Measurements from ENCODE around the gene ATF3.

Gene ATF3

DNA sequence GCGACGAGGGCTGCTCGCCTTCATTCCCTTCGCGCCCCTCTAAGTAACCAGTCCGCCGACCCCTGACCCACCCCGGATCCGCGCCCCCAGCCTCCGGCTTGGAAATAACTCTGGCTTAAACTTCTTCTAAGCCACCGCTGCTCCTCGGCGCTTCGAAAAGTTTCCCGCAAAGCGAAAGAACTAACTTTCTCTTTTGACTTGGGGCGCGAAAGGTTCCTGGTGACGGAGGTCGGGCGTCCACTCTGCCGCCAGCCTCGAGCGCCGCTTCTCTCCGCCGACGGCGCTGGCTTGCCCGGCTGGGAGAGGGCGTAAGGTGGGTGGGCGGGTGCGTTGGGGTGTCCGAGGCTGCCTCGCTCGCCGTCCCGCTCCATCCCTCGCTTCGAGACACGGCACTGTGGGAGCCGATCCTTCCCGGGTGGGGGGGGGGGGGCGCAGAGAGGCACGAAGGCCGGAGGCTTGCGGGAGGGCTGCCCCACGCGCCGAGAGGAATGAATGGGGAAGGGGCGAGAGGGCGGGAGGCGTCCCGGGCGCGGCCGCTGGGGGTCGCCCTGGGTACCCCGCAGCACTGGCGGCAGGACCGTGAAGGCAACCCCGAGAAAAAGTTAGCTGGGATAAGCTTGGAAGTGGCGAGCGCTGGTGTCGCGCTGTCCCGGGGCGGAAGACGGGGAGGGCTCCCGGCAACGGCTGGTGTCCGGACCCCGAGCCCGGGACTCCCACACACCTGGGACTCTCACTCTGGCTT, 569 bp downstream of the ATF3 start:
- DNase-seq (ENCODE audit: low spot score), result peak; percentile 43

DNA sequence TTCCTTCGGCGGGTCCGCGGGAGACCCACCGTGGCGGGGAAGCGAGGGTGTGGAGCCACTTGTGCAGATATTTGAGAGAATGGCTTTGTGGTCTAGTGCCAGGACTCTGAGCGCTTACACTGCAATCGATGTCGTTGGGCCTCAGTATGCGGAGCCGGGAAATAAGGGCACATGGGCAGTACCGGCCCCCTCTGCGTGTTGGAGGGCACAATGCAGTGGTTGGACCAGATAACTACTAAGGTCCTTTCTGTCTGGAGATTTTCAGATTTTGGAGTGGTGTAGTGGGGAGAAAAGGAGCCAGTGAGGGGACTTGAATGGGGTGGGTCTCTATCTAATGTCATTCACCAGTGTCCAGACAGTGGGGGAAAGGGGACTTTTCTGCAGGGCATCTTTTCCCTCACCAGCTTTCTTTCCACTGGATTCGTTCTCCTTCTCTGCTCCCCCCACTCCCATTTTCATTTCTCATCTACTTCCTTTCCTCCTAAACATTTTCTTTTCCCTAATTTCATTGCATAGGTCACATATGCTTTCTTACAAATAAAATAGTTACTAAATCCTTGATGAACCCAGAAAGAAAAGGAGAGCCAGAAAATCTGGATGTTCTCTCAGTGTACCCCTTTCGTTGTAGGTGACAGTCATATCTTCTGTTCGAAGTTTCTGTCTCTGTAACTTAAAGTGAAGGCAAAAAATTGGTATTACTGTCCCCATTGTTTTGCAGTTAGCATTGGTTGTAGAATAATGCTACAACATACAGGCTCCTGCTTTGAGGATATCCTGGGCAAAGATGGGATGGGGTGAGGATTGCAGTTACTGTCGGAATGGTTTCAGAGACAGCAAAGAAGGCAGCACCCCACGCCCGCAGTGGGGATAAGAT, 1.4 kb downstream of the ATF3 start:
- no peak for DNase-seq (ENCODE audit: low spot score)

DNA sequence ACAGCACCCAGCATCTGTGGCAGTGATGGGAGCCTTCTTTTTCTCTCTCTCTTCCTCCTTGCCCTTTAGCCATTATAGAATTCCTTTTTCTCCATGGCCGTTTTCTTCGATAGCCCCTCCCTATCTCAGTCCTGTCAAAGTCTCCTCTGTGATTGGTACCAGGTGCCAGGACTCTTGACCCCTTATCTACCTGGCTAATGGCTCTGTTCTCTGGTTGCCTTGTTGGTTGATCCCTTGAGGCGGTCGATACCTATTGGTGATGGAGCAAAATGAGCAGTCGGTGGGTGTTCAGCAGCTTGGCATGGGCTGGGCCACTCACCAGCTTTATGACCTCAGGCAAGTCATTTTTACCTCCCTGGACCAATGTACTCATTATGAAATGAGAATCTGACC, 2.0 kb downstream of the ATF3 start:
- DNase-seq (ENCODE audit: low spot score), result no peak

DNA sequence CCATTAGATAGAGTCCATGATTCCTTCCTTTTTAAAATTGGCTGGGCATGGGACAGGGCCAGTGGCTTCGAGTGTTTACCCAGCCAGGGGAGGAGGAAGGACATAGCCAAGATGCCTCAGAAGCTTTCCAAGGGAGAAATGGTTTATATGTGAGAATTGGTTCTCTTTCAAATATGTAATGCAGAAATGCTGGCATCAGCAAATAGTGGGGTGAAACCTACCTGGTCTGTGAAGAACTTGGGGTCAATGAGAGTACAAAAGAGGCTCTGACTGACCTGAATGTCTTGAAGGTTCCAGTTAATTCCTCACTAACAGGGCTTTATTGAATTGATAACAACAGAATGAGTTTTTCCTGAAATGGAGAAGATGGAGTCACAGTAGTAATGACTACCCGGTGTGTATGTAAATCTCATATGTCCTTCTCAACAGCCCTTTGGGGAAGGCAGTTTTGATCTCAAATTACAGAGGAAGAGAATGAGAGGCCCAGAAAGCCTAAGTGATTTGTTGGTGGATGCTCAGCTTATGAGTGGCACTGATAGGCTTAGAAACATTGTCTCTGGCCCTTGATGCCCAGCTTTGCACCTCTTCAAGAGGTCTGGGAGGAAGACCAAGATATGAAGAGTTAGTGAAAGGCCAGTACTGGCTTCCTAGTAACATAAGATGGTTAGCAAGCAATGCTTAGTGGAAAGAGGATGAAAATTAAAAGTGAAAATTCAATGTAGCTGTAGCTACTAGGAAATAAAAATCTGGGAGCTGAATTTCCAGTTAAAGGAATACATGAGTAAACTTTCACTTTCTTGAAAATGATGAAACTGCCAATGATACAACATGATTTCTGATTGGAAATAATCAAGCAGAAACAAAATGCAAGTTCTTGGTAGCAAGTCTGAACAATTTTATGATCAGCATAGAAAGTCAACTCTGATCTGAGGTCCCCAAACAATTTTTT, 2.7 kb downstream of the ATF3 start:
- DNase-seq (ENCODE audit: low spot score), result no peak

DNA sequence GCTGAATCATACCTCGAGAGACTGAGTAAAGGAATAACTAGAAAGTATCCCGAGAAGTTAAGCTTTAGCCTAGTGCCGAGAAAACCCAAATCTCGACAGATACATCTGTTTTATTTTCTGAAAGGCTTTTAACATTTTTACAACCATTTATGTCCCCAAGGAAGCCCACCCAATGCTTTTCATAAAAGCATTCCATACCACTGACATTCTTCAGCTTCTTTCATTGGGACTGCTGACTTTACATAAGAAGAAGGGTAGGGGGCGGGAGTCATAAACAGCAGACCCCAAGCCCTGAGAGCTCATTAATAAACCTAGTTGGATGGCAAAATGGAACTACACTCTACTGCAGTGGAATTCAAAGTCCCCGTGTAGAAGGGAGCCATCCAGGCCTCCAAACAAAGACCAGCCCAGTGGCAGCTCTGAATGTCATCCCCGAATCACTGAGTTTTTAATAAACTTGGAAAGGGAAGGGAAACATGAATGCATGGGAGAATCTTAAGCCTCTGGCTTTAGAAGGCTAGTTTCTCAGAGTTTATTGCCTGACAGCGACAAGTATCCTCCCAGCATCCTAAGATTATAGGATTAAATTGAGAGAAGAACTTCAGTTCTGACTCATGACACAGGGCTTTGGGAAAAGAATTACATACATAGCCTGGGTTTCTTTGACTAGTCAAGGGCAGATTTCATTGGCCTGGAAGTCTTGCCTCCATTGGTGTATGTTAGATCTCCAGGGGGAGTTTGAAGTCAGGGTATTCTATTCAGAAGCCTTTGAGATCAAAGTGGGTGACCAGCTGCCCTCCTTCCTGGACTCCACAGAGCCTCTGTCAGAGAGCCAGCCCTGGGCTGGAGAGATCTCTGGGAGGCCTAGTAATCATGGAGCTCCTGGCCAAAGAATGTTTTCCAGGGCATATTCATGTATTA, 3.7 kb downstream of the ATF3 start:
- no peak for DNase-seq (ENCODE audit: low spot score)

DNA sequence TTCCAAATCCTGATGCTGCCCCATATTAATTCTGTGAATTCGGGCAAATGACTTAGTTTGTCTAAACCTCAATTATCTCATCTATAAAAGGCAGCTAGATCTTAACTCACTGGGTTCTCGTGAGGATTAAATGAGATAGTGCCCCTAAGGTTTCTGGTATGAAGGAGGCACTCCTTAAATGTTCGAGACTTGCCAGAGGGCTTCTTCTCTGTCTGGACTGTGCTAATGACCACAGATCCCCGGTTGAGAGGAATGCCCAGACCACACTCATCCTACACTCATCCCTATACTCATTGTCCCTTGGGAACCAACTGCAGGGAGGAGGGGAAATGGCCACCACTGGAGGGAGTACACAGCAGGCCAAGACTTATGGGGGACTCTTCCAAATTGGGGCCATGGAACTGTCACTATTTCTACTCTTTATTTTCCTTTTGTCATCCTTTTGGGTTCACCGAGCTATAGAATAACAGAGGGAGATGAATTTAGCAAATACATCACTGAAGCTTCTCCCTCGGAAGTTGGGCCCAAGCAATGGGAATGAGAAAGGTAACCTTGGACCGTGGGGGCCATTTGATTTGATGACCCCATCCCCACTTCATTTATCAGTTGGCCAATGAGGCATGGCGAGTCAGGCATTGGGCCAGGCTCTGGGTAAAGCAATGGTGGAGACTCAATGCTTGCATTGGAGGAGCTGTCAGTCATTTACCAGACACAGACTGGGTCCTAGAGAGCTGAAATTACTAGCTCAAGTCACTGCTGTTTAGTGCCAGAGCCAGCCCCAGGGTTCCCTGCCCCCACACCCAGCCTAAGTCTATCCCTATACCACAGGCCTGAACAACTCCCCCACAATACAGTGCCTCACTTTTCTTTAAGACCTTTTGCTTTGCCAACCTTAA, 5.1 kb downstream of the ATF3 start:
- DNase-seq (ENCODE audit: low spot score), result no peak

DNA sequence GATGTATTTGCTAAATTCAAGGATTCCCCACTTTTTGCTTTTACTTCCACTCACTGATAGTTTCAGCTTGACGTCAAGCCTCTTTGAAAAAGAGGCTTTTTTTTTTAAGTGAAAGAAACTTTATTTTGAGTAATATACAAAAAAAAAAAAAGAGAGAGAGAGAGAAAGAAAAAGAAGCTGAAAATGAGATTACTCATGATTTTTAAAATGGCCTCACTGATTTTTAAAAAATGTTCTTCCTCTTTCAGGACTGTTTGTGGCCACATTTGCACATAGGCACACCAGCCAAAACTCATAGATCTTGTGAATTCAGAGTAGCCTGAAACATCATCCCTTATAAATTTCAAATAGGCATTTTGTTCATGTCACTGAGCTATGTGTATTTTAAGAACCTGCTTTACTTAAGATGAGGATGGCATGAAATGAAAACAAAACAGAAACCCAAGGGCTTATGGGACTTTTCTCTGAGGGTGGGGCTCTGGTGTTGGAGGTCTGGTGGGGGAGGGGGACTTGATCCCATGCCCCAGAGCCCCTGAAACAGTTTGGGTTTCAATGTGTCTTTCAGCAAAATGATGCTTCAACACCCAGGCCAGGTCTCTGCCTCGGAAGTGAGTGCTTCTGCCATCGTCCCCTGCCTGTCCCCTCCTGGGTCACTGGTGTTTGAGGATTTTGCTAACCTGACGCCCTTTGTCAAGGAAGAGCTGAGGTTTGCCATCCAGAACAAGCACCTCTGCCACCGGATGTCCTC, 6.1 kb downstream of the ATF3 start:
- no peak for DNase-seq (ENCODE audit: low spot score)

DNA sequence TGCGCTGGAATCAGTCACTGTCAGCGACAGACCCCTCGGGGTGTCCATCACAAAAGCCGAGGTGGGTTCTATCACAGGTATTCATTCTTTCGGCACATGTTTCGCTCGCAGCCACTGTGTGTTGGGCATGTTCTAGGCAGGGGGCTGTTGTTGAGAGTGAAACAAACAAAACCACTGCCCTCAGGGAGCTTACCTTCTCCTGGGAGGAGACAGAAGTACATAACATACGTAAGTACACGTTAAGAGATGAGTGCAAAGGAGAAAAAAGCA, 6.6 kb downstream of the ATF3 start:
- DNase-seq (ENCODE audit: low spot score), result no peak

DNA sequence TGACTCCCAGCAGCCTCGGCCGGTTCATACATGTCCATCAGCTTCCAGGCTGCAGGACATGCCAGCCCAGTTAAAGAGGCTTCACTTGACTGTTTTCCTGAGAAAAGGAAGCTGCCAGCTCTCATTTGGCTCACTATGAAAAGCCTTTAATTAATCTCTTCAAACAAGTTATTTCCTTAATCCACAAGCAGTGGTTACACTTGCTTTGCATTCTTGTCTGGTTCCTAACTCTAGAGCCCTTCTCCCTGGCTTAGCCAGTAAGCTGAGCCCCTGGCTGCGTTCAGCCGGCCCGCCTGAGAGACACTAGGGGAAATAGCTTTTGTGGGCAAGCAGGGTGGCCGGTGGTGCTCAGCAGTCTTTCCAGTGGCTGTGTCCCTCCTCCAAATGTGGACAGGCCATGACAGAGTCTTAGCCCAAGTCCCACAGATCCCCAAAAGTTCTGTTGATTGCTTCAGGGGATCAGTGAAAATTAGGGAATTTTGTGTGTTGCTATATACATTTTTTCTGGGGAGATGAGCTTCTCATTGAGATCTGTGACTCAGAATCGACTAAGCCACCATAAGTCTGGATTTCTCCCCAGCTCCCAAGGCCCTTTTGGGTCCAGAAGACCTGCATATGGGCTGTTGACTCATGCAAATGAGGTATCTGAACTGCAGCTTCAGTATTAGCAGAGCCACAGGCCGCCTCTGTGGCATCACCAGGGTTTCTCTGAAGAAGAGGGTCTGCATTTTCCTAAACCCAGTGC, 10.1 kb downstream of the ATF3 start:
- DNase-seq (ENCODE audit: low spot score), result no peak

DNA sequence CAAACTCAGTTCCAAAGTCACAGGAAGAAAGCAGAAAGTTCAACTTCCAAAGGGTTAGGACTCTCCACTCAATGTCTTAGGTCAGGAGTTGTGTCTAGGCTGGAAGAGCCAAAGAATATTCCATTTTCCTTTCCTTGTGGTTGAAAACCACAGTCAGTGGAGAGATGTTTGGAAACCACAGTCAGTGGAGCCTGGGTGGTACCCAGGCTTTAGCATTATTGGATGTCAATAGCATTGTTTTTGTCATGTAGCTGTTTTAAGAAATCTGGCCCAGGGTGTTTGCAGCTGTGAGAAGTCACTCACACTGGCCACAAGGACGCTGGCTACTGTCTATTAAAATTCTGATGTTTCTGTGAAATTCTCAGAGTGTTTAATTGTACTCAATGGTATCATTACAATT, 11.7 kb downstream of the ATF3 start:
- no peak for DNase-seq (ENCODE audit: low spot score)

DNA sequence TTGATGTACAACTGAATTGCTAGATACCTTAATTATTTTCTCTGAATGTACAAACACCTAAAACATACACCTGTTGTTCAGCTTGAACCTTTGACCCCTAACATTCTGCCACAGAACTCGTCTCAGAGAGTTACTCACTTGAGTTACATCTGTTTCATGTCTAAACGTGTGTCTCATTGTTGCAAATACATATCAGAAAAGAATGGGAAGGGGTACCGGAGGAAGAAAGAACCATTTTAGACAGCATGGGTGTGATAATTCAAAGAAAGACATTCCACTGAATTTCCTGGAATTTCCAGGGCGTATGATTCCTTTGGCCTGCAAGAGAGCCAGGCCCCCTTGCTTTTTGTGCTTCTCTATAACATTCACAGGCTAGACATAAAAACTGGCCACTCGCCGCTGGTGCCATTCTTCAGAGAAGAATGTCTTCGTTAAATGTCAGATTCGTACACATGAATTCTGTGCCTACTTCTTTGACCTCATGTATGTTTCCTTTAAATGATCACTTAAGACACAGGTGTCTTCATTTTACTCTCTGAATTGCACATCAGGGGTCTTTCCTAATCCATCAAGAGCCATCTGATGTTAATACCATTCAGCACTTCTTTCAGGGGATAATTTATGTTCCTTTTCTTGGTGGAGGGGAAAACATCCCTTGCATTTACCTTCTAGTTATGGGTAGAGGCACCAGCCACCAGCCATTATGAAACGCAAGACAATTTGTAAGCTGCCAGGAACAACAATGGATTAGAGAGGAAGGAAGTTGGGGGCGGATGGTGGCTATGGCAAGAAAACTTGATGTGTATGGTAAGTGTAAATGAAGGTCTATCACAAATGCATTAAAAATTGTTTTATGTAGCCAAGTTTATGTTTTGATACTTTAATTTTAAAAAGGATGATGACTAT, 12.7 kb downstream of the ATF3 start:
- no peak for DNase-seq (ENCODE audit: low spot score)

DNA sequence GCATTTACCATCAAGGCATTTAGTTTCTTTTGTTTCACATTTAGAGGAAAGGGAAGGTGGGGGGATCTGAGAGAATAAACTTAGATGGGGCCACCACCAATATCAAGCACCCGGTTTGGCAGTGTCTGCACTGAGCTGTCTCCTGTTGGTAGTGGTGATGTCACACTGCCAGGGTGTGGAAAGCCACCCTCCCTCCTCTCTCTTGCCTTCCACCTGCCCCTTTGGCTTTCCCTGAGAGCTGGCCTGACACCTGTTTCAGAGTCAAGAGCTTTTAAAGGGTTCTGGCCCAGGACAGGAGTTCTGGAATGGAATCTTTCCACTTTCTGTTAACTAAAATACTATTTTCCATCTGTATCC, 13.4 kb downstream of the ATF3 start:
- no peak for DNase-seq (ENCODE audit: low spot score)

DNA sequence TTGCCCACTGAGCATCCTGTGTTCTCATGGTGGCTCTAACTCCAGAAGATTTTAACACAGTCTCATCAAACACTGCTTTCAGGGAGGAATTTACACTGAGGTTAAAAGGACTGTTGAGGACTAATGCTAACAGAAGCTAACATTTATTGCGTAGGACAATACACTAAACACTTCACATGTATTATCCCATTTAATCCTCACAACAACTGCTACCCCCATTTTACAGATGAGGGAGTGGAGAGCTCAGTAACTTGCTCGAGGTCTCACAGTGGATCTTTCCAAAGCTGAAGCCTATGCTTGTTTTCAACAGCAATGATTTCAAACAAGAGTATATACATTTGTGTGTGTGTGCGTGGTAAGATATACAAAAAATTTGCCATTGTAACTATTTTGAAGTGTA, 13.9 kb downstream of the ATF3 start:
- DNase-seq (ENCODE audit: low spot score), result no peak

DNA sequence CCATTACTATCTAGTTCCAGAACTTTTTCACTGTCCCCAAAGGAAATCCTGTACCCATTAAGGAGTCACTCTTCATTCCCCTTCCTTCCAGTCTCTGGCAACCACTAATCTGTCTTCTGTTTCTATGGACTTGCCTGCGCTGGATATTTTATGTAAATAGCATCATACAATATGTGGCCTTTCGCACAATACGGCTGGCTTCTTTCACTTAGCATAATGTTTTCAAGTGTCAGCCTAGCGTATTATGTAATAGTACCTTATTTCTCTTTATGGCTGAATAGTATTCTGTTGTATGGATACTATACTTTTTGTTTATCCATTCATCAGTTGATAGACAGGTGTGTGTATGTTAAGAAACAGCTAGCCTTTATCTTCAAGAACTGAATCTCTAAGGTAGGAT, 14.3 kb downstream of the ATF3 start:
- DNase-seq (ENCODE audit: low spot score), result no peak

DNA sequence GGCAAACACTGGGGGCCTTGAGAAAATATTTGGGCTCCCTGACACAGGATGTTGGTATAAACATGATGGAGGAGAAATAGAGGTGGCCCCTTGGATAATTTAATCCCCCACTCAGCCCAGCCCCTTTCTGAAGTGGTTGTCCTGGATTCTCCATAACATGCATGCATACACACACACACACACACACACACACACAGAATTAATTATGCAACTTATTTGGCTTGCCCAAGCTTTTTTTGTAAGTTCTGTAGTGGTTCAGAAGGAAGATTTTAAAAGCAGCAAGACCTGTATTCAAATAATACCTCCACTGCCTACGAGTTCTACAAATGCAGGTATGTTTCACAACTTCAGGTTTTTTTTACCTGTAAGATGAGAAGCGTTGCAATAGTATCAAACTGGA, 15.0 kb downstream of the ATF3 start:
- DNase-seq (ENCODE audit: low spot score), result no peak

DNA sequence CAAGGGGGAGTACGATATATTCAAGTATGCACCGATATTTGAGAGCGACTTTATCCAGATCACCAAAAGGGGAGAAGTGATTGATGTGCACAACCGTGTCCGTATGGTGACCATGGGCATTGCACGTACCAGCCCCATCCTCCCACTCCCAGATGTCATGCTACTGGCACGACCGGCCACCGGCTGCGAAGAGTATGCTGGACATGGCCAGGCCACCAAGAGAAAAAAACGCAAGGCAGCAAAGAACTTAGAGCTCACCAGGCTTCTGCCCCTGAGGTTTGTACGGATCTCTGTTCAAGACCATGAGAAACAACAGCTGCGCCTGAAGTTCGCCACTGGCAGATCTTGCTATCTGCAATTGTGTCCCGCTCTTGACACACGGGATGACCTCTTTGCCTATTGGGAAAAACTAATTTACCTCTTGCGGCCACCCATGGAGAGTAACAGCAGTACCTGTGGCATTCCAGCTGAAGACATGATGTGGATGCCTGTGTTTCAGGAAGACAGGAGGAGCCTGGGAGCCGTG, 16.5 kb downstream of the ATF3 start:
- DNase-seq (ENCODE audit: low spot score), result no peak

DNA sequence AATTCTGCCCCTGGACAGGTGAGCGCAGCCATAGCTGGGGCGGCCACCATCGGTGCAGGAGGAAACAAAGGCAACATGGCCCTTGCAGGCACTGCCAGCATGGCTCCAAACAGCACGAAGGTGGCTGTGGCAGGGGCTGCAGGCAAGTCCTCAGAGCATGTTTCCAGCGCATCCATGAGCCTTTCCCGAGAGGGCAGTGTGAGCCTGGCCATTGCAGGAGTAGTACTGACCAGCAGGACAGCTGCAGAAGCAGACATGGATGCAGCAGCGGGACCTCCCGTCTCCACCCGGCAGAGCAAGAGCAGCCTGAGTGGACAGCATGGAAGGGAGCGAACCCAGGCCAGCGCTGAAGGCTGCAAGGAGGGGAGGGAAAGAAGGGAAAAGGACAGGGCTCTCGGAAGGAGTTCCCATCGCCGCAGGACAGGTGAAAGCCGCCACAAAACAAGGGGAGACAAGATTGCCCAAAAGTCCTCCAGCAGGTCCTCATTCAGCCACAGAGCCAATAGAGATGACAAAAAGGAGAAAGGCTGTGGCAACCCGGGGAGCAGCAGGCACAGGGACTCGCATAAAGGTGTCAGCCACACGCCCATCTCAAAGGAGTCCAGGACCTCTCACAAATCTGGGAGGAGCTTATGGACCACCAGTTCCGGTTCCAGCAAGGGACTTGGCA, 17.4 kb downstream of the ATF3 start:
- DNase-seq (ENCODE audit: low spot score), result no peak

All from HuH-7.5 (cell line).